Hepatocyte (in vitro differentiated cells): ENCODE results near the gene ZMYND10. TPM values are rescaled to one million over a fixed set of nuclear protein-coding genes. Genes with fewer than 3 reads are reported as not detected.

Experiments used
- DNase-seq: peaks from one replicate; pipeline ENCODE4 v3.0.0-alpha.2; 2016; ENCODE audit warnings: low spot score
- H2AFZ ChIP-seq: fragments of 200-600 bp; sonication (generic); 2 replicates; pipeline ENCODE4 v1.6.0; 2016; ENCODE audit warnings: antibody characterized with exemption, mild to moderate bottlenecking
- H3K27ac ChIP-seq: fragments of 200-600 bp; sonication (generic); 2 replicates; pipeline ENCODE4 v1.5.1; 2016; ENCODE audit warnings: mild to moderate bottlenecking
- H3K27me3 ChIP-seq: fragments of 200-600 bp; sonication (generic); 2 replicates; pipeline ENCODE4 v1.6.1; 2016
- H3K36me3 ChIP-seq: fragments of 200-600 bp; sonication (generic); replicated peaks from 2 replicates; pipeline ENCODE4 v1.5.1; 2016; ENCODE audit warnings: low read depth; ENCODE audit not compliant: insufficient read depth
- H3K4me1 ChIP-seq: fragments of 200-600 bp; sonication (generic); 2 replicates; pipeline ENCODE4 v1.5.1; 2016; ENCODE audit warnings: mild to moderate bottlenecking, moderate library complexity; ENCODE audit not compliant: insufficient read depth
- H3K4me2 ChIP-seq: fragments of 200-600 bp; sonication (generic); 2 replicates; pipeline ENCODE4 v1.6.0; 2016
- H3K4me3 ChIP-seq: fragments of 200-600 bp; sonication (generic); 2 replicates; pipeline ENCODE4 v1.5.1; 2016; ENCODE audit warnings: mild to moderate bottlenecking
- H3K79me2 ChIP-seq: fragments of 200-600 bp; sonication (generic); 2 replicates; pipeline ENCODE4 v1.6.0; 2017; ENCODE audit warnings: mild to moderate bottlenecking
- H3K9me2 ChIP-seq: fragments of 200-600 bp; sonication (generic); replicated peaks from 2 replicates; pipeline ENCODE4 v1.6.0; 2017; ENCODE audit warnings: mild to moderate bottlenecking; ENCODE audit not compliant: insufficient read depth
- H3K9me3 ChIP-seq: fragments of 200-600 bp; sonication (generic); 2 replicates; pipeline ENCODE4 v1.5.1; 2016; ENCODE audit warnings: low read depth, mild to moderate bottlenecking
- H4K20me1 ChIP-seq: fragments of 200-600 bp; sonication (generic); 2 replicates; pipeline ENCODE4 v1.6.0; 2016; ENCODE audit warnings: mild to moderate bottlenecking; ENCODE audit not compliant: insufficient read depth, poor library complexity, severe bottlenecking
- EZH2 ChIP-seq: fragments of 200-600 bp; sonication (generic); IDR thresholded peaks from 2 replicates; pipeline ENCODE4 v1.6.1; 2016; ENCODE audit warnings: antibody characterized with exemption, mild to moderate bottlenecking, borderline replicate concordance
- EZH2phosphoT487 ChIP-seq: fragments of 200-600 bp; sonication (generic); IDR thresholded peaks from one replicate; pipeline ENCODE4 v1.6.1; 2018; ENCODE audit warnings: antibody characterized with exemption, mild to moderate bottlenecking, low read depth, moderate library complexity; ENCODE audit not compliant: unreplicated experiment, severe bottlenecking
- WGBS: methylation state at CpG from one replicate; pipeline ENCODE4 v1.1.6; 2016; ENCODE audit warnings: low lambda C conversion rate; ENCODE audit errors: missing lambda C conversion rate; 5-methylcytosine and 5-hydroxymethylcytosine counted together
- polyA plus RNA-seq: library from polyadenylated mRNA; unstranded; fragments of >200 nt; fragmentation: Nextera tagmentation; extraction: Ambion mirVana; gene quantifications from 2 replicates; pipeline ENCODE4 v1.2.1, GENCODE V29; 2016
- total RNA-seq: library from RNA; depleted of rRNA; stranded (reverse); fragments of >200 nt; gene quantifications from 2 replicates; pipeline ENCODE4 v1.2.3, GENCODE V29; 2014
- TF ChIP-seq, protein P1 (sequence below): fragments of 200-600 bp; sonication (generic); IDR thresholded peaks from 2 replicates; pipeline ENCODE4 v1.5.1; 2016; ENCODE audit warnings: antibody characterized with exemption, mild to moderate bottlenecking; ENCODE audit not compliant: poor library complexity

Gene ZMYND10
- total and polyA plus RNA-seq, 2 experiments from 2014 or later, result 0.20 to 0.77 TPM

GRCh38 chr3:50382722-50383121 is 37.2 kb upstream of the ZMYND10 start:
- DNase-seq, result no peak
- WGBS, result 90% methylated on average over 12 of the region's 12 CpGs
- Histone ChIP-seq H2AFZ (no peak overlapping the region), H3K4me1 (no peaks in the 10 kb centered on the region), H3K27me3 (no peaks in the 10 kb centered on the region), H4K20me1 (no peaks in the 10 kb centered on the region), H3K79me2 (no peaks in the 10 kb centered on the region), H3K27ac (no peak overlapping the region), H3K9me3 (no peaks in the 10 kb centered on the region), H3K36me3 (no peaks in the 10 kb centered on the region), H3K4me2 (no peak overlapping the region), H3K9me2 (no peaks in the 10 kb centered on the region), H3K4me3 (no peak overlapping the region)
- TF ChIP-seq EZH2, result no peak
- no peak for TF ChIP-seq EZH2phosphoT487
- TF ChIP-seq, protein P1, sequence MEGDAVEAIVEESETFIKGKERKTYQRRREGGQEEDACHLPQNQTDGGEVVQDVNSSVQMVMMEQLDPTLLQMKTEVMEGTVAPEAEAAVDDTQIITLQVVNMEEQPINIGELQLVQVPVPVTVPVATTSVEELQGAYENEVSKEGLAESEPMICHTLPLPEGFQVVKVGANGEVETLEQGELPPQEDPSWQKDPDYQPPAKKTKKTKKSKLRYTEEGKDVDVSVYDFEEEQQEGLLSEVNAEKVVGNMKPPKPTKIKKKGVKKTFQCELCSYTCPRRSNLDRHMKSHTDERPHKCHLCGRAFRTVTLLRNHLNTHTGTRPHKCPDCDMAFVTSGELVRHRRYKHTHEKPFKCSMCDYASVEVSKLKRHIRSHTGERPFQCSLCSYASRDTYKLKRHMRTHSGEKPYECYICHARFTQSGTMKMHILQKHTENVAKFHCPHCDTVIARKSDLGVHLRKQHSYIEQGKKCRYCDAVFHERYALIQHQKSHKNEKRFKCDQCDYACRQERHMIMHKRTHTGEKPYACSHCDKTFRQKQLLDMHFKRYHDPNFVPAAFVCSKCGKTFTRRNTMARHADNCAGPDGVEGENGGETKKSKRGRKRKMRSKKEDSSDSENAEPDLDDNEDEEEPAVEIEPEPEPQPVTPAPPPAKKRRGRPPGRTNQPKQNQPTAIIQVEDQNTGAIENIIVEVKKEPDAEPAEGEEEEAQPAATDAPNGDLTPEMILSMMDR, result no peak

DNA sequence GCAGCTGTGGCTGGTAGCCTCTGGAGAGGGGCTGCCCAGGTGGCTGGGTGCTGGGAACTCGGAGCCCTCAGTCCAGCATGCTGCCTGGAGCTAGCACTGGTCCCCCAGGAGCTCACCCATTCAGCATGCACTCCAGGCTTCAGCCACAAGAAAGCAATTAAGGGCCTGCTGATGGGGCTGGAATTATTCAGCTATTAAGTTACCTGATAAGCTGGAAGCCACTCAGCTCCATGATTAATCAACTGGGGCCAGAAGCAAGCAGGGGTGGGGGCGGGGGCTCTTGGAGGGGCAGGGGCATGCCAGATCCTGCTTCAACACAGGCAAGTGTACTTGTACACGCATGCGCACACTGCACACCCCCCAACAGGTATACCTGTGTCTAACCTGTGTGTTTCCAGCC is 35.9 kb upstream of the ZMYND10 start:
- no peaks in the 10 kb centered on the region for H3K79me2 ChIP-seq
- no peak overlapping the region for H3K4me2 ChIP-seq
- no peaks in the 10 kb centered on the region for H3K4me1 ChIP-seq
- H4K20me1 ChIP-seq, result no peaks in the 10 kb centered on the region
- H2AFZ ChIP-seq, result no peak overlapping the region
- no peaks in the 10 kb centered on the region for H3K9me3 ChIP-seq
- no peaks in the 10 kb centered on the region for H3K27me3 ChIP-seq
- H3K9me2 ChIP-seq, result no peaks in the 10 kb centered on the region
- H3K27ac ChIP-seq, result no peak overlapping the region
- DNase-seq, result no peak
- H3K36me3 ChIP-seq, result no peaks in the 10 kb centered on the region
- 77% methylated on average over 4 of the region's 4 CpGs for WGBS
- TF ChIP-seq, protein P1, result no peak
- TF ChIP-seq EZH2phosphoT487, result no peak
- TF ChIP-seq EZH2, result no peak
- no peak overlapping the region for H3K4me3 ChIP-seq

DNA sequence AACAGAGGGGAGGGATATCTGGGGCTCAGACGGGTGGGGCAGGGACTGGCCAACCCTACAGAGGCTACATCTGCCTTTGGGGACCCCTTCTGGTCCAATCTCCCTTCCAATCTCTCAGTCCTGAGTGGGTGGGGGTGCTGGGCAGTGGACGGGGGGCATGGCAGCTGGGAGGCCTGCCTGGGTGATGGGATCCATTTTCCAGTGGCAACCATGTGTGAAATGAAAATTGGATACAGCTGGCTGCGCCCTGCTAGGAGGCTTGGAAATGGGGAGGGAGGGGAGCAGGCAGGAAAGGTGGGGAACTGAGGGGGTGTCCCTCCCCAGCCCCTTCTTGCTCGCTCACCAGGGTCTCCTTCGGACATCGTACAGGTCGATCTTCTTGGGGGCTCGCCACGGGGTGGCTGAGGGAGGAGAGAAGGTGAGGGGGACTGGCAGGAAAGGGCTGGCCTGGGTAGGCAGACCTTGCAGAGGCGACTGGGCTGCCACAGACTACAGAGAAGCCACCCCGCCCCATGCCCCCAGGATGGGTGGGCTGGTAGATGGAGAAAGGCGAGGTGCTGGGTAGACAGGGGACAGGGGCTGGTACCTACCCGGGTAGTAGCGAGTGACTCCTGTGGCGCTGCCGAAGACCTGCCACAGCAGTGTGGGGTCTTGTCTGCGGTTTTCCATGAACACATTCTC is 35.0 kb upstream of the ZMYND10 start:
- Histone ChIP-seq H3K27me3 (no peaks in the 10 kb centered on the region), H2AFZ (no peak overlapping the region), H3K4me3 (no peak overlapping the region), H3K27ac (no peak overlapping the region), H3K36me3 (no peaks in the 10 kb centered on the region), H3K79me2 (no peaks in the 10 kb centered on the region), H3K9me3 (no peaks in the 10 kb centered on the region), H3K4me1 (no peaks in the 10 kb centered on the region), H4K20me1 (no peaks in the 10 kb centered on the region), H3K4me2 (no peak overlapping the region), H3K9me2 (no peaks in the 10 kb centered on the region)
- 78% methylated on average over 16 of the region's 17 CpGs for WGBS
- DNase-seq, result no peak
- TF ChIP-seq EZH2 (no peak), EZH2phosphoT487 (no peak)
- TF ChIP-seq, protein P1, result no peak
